Liver (tissue), 9 donors: Measurements from ENCODE around the gene FAM110A. TPM values are rescaled to one million over a fixed set of nuclear protein-coding genes. Genes with fewer than 3 reads are reported as not detected.

Experiments
- DNase-seq: peaks from one replicate; pipeline ENCODE4 v3.0.0-alpha.2; 2017; ENCODE audit warnings: low spot score
- H3K27ac ChIP-seq, 2 donors: one replicate each; pipeline ENCODE4 v1.7.0; 2013; ENCODE audit warnings: inconsistent platforms in 2 of 2, low read length in 2 of 2, control low read depth in 1 of 2, low read depth in 1 of 2, mild to moderate bottlenecking in 1 of 2
- H3K27me3 ChIP-seq, 4 donors: one replicate each; pipeline versions ENCODE4 v1.6.1 to v1.7.0; 2013; ENCODE audit warnings: low read length in 3 of 4, inconsistent platforms in 1 of 4, mild to moderate bottlenecking in 1 of 4, moderate library complexity in 1 of 4; ENCODE audit not compliant: control insufficient read depth in 4 of 4, insufficient read depth in 4 of 4
- H3K36me3 ChIP-seq, 4 donors: one replicate each; pipeline versions ENCODE4 v1.6.1 to v1.7.0; 2013; ENCODE audit warnings: low read length in 3 of 4, mild to moderate bottlenecking in 3 of 4, low read depth in 1 of 4, moderate library complexity in 1 of 4; ENCODE audit not compliant: control insufficient read depth in 4 of 4, insufficient read depth in 3 of 4
- H3K4me1 ChIP-seq, 4 donors: one replicate each; pipeline versions ENCODE4 v1.6.1 to v1.7.0; 2013; ENCODE audit warnings: low read length in 3 of 4, mild to moderate bottlenecking in 3 of 4, moderate library complexity in 1 of 4; ENCODE audit not compliant: control insufficient read depth in 4 of 4, insufficient read depth in 4 of 4
- H3K4me3 ChIP-seq, 3 donors: one replicate each; pipeline versions ENCODE4 v1.6.1 to v1.7.0; 2013; ENCODE audit warnings: low read length in 3 of 3, control low read depth in 1 of 3, low read depth in 1 of 3, mild to moderate bottlenecking in 1 of 3
- H3K9ac ChIP-seq, 2 donors: one replicate each; pipeline ENCODE4 v1.7.0; 2013; ENCODE audit warnings: low read length in 2 of 2, mild to moderate bottlenecking in 2 of 2, moderate library complexity in 2 of 2, control low read depth in 1 of 2, low read depth in 1 of 2
- H3K9me3 ChIP-seq, 4 donors: one replicate each; pipeline versions ENCODE4 v1.6.1 to v1.7.0; 2013; ENCODE audit warnings: low read length in 3 of 4; ENCODE audit not compliant: control insufficient read depth in 4 of 4
- EGR1 ChIP-seq, 2 donors: IDR thresholded peaks; 2 replicates each; pipeline ENCODE4 v1.6.1; 2016 to 2018; ENCODE audit warnings: antibody characterized with exemption in 2 of 2, low read depth in 2 of 2
- FOXA1 ChIP-seq: IDR thresholded peaks from 2 replicates; pipeline ENCODE4 v1.6.1; 2016; ENCODE audit warnings: antibody characterized with exemption
- FOXA2 ChIP-seq: IDR thresholded peaks from 2 replicates; pipeline ENCODE4 v1.6.1; 2016; ENCODE audit warnings: antibody characterized with exemption
- GABPA ChIP-seq, 2 donors: IDR thresholded peaks in 1 of 2; conservative IDR thresholded peaks in 1 of 2; 2 replicates each; pipeline ENCODE4 v1.6.1; 2016; ENCODE audit warnings: antibody characterized with exemption in 2 of 2, mild to moderate bottlenecking in 1 of 2, moderate library complexity in 1 of 2
- HNF4A ChIP-seq, 2 donors: conservative IDR thresholded peaks; 2 replicates each; pipeline ENCODE4 v1.6.1; 2016; ENCODE audit warnings: antibody characterized with exemption in 2 of 2, mild to moderate bottlenecking in 2 of 2
- HNF4G ChIP-seq: IDR thresholded peaks from 2 replicates; pipeline ENCODE4 v1.6.1; 2016; ENCODE audit warnings: antibody characterized with exemption
- JUND ChIP-seq, 2 donors: IDR thresholded peaks; 2 replicates each; pipeline ENCODE4 v1.6.1; 2016; ENCODE audit warnings: antibody characterized with exemption in 2 of 2
- RAD21 ChIP-seq, 2 donors: IDR thresholded peaks; 2 replicates each; pipeline ENCODE4 v1.6.1; 2016; ENCODE audit warnings: antibody characterized with exemption in 2 of 2, mild to moderate bottlenecking in 2 of 2
- RXRA ChIP-seq, 2 donors: IDR thresholded peaks; 2 replicates each; pipeline ENCODE4 v1.6.1; 2017 to 2018; ENCODE audit warnings: antibody characterized with exemption in 2 of 2, mild to moderate bottlenecking in 1 of 2
- SP1 ChIP-seq: IDR thresholded peaks from 2 replicates; pipeline ENCODE4 v1.6.1; 2018; ENCODE audit warnings: antibody characterized with exemption, mild to moderate bottlenecking
- YY1 ChIP-seq: IDR thresholded peaks from 2 replicates; pipeline ENCODE4 v1.6.1; 2016; ENCODE audit warnings: antibody characterized with exemption, mild to moderate bottlenecking
- WGBS: extraction: QIAGEN DNeasy Blood & Tissue Kit; methylation state at CpG from one replicate; pipeline ENCODE4 v1.1.7; 2013; 5-methylcytosine and 5-hydroxymethylcytosine counted together
- polyA plus RNA-seq, 2 donors: library from polyadenylated mRNA; stranded (reverse) in 1 of 2; unstranded in 1 of 2; fragments of 200-250 nt in 1 of 2; fragments of >200 nt in 1 of 2; fragmentation: Nextera tagmentation in 1 of 2; extraction: Ambion mirVana in 1 of 2; gene quantifications; one replicate each; pipeline versions ENCODE4 v1.2.1 to v1.2.3, GENCODE V29; 2013 to 2015
- total RNA-seq, 2 donors: library from RNA; depleted of rRNA; stranded (reverse); fragments of >200 nt; gene quantifications; one replicate each; pipeline ENCODE4 v1.2.3, GENCODE V29; 2014
- TF ChIP-seq, protein P1 (sequence below): IDR thresholded peaks from 2 replicates; pipeline ENCODE4 v1.6.1; 2016; ENCODE audit warnings: antibody characterized with exemption, mild to moderate bottlenecking
- TF ChIP-seq, protein P2 (sequence below): IDR thresholded peaks from 2 replicates; pipeline ENCODE4 v1.6.1; 2016; ENCODE audit warnings: antibody characterized with exemption
- TF ChIP-seq, protein P3 (sequence below): IDR thresholded peaks from 2 replicates; pipeline ENCODE4 v1.6.1; 2016; ENCODE audit warnings: antibody characterized with exemption
- TF ChIP-seq, protein P4 (sequence below): fragments of 150-350 bp; IDR thresholded peaks from 2 replicates; pipeline ENCODE4 v1.5.1; 2017; ENCODE audit warnings: improper control_type of control experiment, low read depth, low read length; ENCODE audit not compliant: missing input control
- donor health status: healthy.
- donor health status: healthy.
- donor health status: healthy.
- donor health status: healthy.
- donor health status: healthy.

FAM110A gene
- total and polyA plus RNA-seq, 4 donors = 1.2 to 6.7 (median 2.0) TPM

DNA sequence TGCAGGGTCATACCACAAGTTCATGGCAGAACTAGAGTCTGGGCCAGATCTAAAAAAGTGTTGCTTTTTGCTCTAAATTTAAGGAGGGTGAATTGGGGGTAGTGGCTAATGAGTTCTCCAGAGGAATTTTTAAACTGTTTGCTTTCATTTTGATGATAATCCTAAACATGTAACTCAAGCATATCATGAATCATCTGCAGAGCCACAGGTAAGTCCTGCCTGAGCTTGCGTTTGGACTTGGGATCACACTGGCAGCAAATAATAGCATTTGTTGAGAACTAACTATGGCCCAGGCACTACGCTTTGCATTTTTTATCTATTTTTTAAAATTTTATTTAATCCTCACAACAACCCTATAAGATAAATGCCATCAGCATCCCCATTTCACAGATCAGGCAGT is 27.4 kb downstream of the FAM110A start (continued):
- TF ChIP-seq, protein P1, sequence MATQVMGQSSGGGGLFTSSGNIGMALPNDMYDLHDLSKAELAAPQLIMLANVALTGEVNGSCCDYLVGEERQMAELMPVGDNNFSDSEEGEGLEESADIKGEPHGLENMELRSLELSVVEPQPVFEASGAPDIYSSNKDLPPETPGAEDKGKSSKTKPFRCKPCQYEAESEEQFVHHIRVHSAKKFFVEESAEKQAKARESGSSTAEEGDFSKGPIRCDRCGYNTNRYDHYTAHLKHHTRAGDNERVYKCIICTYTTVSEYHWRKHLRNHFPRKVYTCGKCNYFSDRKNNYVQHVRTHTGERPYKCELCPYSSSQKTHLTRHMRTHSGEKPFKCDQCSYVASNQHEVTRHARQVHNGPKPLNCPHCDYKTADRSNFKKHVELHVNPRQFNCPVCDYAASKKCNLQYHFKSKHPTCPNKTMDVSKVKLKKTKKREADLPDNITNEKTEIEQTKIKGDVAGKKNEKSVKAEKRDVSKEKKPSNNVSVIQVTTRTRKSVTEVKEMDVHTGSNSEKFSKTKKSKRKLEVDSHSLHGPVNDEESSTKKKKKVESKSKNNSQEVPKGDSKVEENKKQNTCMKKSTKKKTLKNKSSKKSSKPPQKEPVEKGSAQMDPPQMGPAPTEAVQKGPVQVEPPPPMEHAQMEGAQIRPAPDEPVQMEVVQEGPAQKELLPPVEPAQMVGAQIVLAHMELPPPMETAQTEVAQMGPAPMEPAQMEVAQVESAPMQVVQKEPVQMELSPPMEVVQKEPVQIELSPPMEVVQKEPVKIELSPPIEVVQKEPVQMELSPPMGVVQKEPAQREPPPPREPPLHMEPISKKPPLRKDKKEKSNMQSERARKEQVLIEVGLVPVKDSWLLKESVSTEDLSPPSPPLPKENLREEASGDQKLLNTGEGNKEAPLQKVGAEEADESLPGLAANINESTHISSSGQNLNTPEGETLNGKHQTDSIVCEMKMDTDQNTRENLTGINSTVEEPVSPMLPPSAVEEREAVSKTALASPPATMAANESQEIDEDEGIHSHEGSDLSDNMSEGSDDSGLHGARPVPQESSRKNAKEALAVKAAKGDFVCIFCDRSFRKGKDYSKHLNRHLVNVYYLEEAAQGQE = no peak
- TF ChIP-seq SP1 = no peak
- TF ChIP-seq, protein P2, sequence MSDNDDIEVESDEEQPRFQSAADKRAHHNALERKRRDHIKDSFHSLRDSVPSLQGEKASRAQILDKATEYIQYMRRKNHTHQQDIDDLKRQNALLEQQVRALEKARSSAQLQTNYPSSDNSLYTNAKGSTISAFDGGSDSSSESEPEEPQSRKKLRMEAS = no peak
- no peak for TF ChIP-seq FOXA2
- no peak for TF ChIP-seq HNF4A (conservative IDR thresholded peaks at IDR 0.05)
- TF ChIP-seq HNF4G = no peak
- TF ChIP-seq RAD21 (IDR thresholded peaks at IDR 0.05) = no peak
- TF ChIP-seq YY1 = no peak
- TF ChIP-seq RXRA (IDR thresholded peaks at IDR 0.05) = no peak

DNA sequence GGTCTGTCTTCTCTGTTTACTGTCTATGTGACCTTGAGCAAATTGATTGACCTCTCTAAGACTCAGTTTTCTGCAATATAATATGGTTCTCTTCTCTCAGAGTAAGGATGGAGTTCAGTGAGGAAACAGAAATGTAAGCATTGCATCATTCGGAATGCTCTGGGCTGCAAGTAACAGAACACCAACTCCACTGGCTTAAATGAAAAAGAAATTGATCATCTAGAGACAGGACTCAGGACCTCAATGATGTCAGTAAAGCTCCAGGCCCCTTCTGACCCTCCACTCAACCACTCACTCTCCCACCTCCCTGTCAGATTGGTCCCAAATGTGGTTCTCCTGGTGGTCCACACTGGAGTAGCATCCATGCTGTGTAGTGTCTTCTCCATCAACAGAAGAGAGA is 31.9 kb downstream of the FAM110A start:
- 94% methylated on average over 1 of the region's 1 CpG for WGBS
- H3K9me3 ChIP-seq = no peaks in the 10 kb centered on the region
- no peak for DNase-seq
- H3K27ac ChIP-seq = no peak overlapping the region
- H3K36me3 ChIP-seq = no peaks in the 10 kb centered on the region
- H3K4me1 ChIP-seq = peaks cover 0 to 3% (median 1%) of the 10 kb centered on the region in 4 donors
- no peak overlapping the region for H3K4me3 ChIP-seq
- TF ChIP-seq, protein P3, sequence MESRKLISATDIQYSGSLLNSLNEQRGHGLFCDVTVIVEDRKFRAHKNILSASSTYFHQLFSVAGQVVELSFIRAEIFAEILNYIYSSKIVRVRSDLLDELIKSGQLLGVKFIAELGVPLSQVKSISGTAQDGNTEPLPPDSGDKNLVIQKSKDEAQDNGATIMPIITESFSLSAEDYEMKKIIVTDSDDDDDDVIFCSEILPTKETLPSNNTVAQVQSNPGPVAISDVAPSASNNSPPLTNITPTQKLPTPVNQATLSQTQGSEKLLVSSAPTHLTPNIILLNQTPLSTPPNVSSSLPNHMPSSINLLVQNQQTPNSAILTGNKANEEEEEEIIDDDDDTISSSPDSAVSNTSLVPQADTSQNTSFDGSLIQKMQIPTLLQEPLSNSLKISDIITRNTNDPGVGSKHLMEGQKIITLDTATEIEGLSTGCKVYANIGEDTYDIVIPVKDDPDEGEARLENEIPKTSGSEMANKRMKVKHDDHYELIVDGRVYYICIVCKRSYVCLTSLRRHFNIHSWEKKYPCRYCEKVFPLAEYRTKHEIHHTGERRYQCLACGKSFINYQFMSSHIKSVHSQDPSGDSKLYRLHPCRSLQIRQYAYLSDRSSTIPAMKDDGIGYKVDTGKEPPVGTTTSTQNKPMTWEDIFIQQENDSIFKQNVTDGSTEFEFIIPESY = no peak
- TF ChIP-seq FOXA2 (no peak), RAD21 (IDR thresholded peaks at IDR 0.05) (no peak), HNF4G (no peak), FOXA1 (no peak), EGR1 (IDR thresholded peaks at IDR 0.05; ENCODE audit: low read depth in 2 of 2) (no peak), GABPA (IDR thresholded peaks at IDR 0.05 in 1 of 2, conservative IDR thresholded peaks at IDR 0.05 in 1 of 2) (no peak), JUND (IDR thresholded peaks at IDR 0.05) (no peak), YY1 (no peak)
- TF ChIP-seq, protein P4, sequence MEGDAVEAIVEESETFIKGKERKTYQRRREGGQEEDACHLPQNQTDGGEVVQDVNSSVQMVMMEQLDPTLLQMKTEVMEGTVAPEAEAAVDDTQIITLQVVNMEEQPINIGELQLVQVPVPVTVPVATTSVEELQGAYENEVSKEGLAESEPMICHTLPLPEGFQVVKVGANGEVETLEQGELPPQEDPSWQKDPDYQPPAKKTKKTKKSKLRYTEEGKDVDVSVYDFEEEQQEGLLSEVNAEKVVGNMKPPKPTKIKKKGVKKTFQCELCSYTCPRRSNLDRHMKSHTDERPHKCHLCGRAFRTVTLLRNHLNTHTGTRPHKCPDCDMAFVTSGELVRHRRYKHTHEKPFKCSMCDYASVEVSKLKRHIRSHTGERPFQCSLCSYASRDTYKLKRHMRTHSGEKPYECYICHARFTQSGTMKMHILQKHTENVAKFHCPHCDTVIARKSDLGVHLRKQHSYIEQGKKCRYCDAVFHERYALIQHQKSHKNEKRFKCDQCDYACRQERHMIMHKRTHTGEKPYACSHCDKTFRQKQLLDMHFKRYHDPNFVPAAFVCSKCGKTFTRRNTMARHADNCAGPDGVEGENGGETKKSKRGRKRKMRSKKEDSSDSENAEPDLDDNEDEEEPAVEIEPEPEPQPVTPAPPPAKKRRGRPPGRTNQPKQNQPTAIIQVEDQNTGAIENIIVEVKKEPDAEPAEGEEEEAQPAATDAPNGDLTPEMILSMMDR = no peak
- no peak overlapping the region for H3K9ac ChIP-seq
- peaks cover 0 to 5% (median 0%) of the 10 kb centered on the region in 4 donors for H3K27me3 ChIP-seq
